ENCODE results near the gene MBD3L2.
A peak's percentile ranks its signal among the peaks of the same experiment; 100 is the strongest.
"Not testable (repeated sequence)": the region's sequence is repeated elsewhere in the genome, so short reads cannot be mapped to it uniquely, and the experiment has no call there.

The MBD3L2 gene

DNA sequence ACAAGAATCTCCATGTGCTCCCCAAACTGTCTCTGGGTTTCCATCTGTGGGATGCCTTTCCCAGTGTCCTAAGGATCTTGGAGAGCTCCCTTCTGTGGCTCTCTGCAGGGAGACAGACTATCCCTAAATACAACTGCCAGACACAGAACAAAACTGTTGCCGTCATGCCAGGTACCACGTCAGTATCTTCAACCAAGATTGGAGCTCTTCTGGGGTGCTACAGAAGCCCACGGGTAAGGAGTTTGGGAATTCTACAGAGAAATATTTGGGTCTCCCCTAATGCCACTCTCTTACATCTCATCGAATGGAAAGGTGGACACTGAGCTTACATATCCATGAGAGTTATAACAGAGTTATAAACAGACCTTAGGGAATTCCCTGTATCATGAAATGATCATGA is 14.2 kb downstream of the MBD3L2 start:
- DNase-seq, result no peak

DNA sequence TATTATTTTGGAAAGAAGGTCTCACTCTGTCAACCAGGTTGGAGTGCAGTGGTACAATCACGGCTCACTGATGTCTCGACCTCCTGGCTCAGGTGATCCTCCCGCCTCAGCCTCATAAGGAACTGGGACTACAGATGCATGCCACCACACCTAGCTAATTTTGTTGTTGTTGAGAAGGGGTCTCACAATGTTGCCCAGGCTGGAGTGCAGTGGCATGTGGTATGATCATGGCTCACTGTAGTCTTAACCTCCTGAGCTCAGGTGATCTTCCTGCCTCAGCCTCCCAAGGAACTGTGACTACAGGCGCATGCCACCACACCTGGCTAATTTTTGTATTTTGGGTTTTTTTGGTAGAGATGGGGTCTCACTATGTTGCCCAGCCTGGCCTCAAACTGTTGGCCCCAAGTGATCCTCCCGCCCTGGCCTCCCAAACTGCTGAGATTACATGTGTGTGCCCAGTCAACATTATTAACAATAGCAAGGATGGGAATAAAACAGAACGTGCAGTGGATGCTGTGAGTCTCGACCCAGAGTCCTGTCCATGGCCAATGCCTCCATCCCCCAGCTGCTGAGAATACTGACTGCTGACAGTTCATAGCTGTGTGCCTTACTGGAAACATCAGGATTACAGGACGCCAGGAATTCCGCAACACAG is 14.8 kb downstream of the MBD3L2 start:
- no peak for DNase-seq

- not testable (repeated sequence) for DNase-seq
Measured at GRCh38 chr19:7067122-7067521, 18.0 kb downstream of the MBD3L2 start.

- DNase-seq, result no peak
Measured at GRCh38 chr19:7067716-7068115, 18.6 kb downstream of the MBD3L2 start.

GRCh38 chr19:7068599-7068998 is 19.5 kb downstream of the MBD3L2 start:
- no peak for DNase-seq

DNA sequence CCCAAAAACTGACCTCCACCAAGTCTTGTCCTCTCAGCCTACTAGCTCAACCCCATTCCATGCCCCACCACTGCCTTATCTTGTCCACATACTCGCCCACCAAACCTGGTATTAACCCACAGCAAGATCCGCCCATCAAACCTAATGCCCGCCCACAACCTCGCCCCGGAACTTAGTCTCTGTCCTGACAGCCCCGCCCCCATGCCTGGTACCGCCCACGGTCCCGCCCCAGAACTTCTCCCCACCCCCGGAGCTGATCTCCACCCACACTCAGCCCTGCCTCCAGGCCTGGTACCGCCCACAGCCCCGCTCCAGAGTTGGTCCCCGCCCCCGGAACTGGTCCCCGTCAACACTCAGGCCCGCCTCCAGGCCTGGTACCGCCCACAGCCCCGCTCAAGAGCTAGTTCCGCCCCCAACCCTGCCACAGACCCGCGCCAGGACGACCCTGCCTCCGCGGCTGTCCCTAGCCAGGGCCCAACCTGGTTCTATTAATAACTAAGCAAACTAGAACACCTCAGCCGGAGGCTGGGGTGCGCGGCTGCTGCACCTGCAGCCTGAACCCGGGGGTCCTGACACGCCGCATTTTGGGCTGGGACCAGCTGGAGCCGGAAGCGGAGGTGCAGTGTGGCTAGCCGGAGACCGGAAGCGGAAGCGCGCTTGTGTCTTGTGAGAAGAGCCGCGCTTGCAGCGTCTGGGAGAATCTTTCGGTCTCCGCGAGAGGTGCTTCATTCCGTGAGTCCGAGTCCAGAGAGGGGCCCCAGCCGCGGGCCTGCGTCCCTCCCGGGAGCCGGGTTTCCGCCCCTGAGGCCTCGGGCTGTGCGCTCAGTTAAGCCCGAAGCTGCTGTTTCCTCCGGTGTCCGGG is 20.2 kb downstream of the MBD3L2 start, which contains the start of gene ZNF557:
Gene ZNF557, plus strand, starts transcription at position 662 of the 862 bp plus-strand sequence. CDS start 5,372 bp downstream, outside the sequence.
- DNase-seq, result peak; percentile 98

GRCh38 chr19:7069904-7070226 is 20.7 kb downstream of the MBD3L2 start:
- no peak for DNase-seq

GRCh38 chr19:7072541-7072940 is 23.4 kb downstream of the MBD3L2 start:
- no peak for DNase-seq

- DNase-seq, result no peak
Measured at GRCh38 chr19:7074705-7075282, 25.7 kb downstream of the MBD3L2 start.

GRCh38 chr19:7076151-7076550 is 27.0 kb downstream of the MBD3L2 start:
- DNase-seq, result no peak

DNA sequence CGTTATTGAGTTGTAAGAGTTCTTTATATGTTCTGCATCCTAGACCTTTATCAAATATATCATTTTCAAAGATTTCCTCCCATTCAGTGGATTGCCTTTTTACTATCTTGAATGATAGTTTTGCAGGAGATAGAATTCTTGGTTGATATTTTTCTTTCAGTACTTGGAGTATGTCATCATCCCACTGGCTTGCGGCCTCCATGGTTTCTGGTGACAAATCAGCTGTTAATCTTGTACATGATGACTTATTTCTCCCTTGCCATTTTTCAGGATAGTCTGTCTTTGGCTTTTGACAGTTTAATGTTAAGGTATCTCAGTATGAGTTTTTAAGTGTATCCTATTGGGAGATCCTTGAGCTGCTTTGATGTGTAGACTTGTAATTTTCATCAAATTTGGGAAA is 28.9 kb downstream of the MBD3L2 start:
- no peak for DNase-seq

- no peak for DNase-seq
Measured at GRCh38 chr19:7083076-7083956, 34.2 kb downstream of the MBD3L2 start.

DNA sequence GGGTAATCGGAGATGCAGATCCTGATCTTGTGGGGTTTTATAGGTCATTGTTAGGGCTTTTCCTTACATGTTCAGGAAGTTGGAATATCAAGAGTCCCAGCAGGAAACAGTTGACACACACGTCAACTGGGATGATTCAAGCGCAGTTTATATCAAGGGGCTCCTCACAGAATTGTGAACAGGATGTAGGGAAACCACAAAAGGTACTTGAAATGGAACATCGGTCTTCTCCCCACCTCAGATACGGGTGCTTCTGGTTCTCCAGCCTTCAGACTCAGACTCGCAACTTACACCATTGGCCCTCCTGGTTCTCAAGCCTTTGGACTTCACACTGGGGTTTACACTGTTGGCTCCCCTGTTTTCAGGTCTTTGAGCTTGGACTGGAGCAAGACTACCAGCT is 39.9 kb downstream of the MBD3L2 start:
- no peak for DNase-seq

DNA sequence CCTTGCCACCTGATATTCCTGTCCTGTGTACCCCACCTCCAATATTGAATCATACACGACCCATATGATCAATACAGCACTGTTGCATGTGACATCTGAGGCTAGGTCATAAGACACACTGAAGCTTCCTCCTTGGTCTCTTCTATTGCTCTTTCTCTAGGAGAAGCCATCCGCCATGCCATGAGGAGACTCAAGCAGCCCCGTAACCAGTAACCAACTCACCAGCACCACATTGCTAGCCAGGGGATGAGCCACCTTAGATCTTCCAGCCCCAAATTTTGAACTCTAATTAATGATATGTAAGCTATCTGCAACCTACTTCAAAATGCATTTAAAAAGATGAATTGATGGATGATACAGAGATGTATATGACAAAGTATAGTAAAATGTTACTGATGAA is 49.0 kb downstream of the MBD3L2 start:
- no peak for DNase-seq

DNA sequence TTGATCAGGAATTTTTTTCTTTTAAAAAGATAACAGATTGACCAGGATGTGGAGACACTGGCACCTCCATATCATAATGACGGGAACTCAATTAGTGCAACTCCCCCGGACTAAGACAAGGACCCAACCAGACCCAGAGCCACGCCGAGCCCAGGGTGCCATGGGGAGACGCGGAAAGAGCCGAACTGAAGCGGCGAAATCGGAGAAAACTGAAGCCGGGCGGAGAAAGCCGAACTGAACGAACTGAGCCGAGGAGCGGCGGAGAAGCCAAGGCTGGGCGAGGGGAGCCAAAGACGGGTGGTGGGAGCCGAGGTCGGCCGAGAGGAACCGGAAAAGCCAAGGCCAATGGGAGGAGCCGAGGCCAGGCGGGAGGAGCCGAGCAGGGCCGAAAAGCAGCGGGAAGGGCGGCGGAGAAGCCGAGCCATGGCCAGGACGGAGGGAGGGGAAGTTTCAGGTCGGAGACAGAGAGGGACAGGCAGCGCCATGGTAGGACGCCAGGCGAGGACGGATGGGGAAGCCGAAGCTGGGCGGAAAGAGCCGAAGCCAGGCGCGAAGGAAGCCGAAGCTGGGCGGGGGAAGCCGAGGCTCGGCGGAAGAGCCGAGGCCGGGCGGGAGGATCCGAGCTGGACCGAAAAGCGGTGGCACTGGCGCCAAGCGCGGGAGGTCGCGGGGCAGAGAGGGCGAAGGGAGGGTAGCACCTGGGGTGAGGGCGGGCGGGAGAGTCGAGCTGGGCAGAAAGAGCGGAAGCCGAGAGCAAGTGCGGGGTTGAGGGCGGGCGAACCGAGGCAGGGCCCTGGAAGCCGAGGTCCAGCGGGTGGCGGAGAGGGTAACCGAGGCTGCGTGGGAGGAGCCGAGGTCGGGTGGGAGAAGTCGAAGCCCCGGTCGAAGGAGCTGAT is 49.8 kb downstream of the MBD3L2 start:
- peak; percentile 90 for DNase-seq

- DNase-seq, result no peak
Measured at GRCh38 chr19:7099597-7099921, 50.4 kb downstream of the MBD3L2 start.
